ENCODE data around the gene ZSCAN12. TPM values are rescaled to one million over a fixed set of nuclear protein-coding genes. Genes with fewer than 3 reads are reported as not detected.

ZSCAN12 gene
- total RNA-seq, 1 donor = 10.1 TPM

GRCh38 chr6:28349892-28350737 lies 49.4 kb downstream of the ZSCAN12 start, which contains the start of gene ZKSCAN3:
Gene ZKSCAN3 (plus strand): TSS chr6:28349947. CDS start chr6:28359587, 9,640 bp downstream.
- Histone ChIP-seq H2AFZ (ENCODE audit: low read length) (peak within 1 kb of the TSS; percentile 98), H4K20me1 (ENCODE audit: insufficient read depth, low read length) (peaks cover 4% of the 10 kb centered on the region), H3K9me3 (ENCODE audit: low read depth, low read length) (no peaks in the 10 kb centered on the region), H3K36me3 (ENCODE audit: insufficient read depth, low read length) (no peaks in the 10 kb centered on the region), H3K4me2 (ENCODE audit: insufficient read depth, low read length) (peak within 1 kb of the TSS; percentile 91), H3K79me2 (ENCODE audit: insufficient read depth, low read length) (peaks cover 46% of the 10 kb centered on the region), H3K4me3 (ENCODE audit: insufficient read depth, low read length) (peak within 1 kb of the TSS; percentile 88), H3K27ac (ENCODE audit: low read depth, low read length) (peak within 1 kb of the TSS; percentile 54), H3K4me1 (ENCODE audit: insufficient read depth, low read length) (peaks cover 25% of the 10 kb centered on the region), H3K27me3 (ENCODE audit: insufficient read depth, low read length) (peaks cover 17% of the 10 kb centered on the region)
- TF ChIP-seq CTCF (IDR thresholded peaks at IDR 0.05; ENCODE audit: extremely low read depth, low read depth, low read length) = no peak
- DNase-seq (ENCODE audit: insufficient read length, low spot score, missing footprints) = peak; percentile 87

- Histone ChIP-seq H3K27ac (ENCODE audit: low read depth, low read length) (peak overlapping the region; percentile 54), H3K36me3 (ENCODE audit: insufficient read depth, low read length) (no peaks in the 10 kb centered on the region), H3K4me1 (ENCODE audit: insufficient read depth, low read length) (peaks cover 20% of the 10 kb centered on the region), H3K4me2 (ENCODE audit: insufficient read depth, low read length) (peak overlapping the region; percentile 91), H2AFZ (ENCODE audit: low read length) (peak overlapping the region; percentile 98), H3K27me3 (ENCODE audit: insufficient read depth, low read length) (peaks cover 17% of the 10 kb centered on the region), H3K79me2 (ENCODE audit: insufficient read depth, low read length) (peaks cover 42% of the 10 kb centered on the region), H3K4me3 (ENCODE audit: insufficient read depth, low read length) (peak overlapping the region; percentile 88), H4K20me1 (ENCODE audit: insufficient read depth, low read length) (no peaks in the 10 kb centered on the region), H3K9me3 (ENCODE audit: low read depth, low read length) (no peaks in the 10 kb centered on the region)
- DNase-seq (ENCODE audit: insufficient read length, low spot score, missing footprints) = no peak
- TF ChIP-seq CTCF (IDR thresholded peaks at IDR 0.05; ENCODE audit: extremely low read depth, low read depth, low read length) = no peak
Measured at GRCh38 chr6:28349344-28349891, 50.1 kb downstream of the ZSCAN12 start.

- Histone ChIP-seq H3K27ac (ENCODE audit: low read depth, low read length) (no peak overlapping the region), H3K36me3 (ENCODE audit: insufficient read depth, low read length) (no peaks in the 10 kb centered on the region), H3K4me2 (ENCODE audit: insufficient read depth, low read length) (no peak overlapping the region), H3K9me3 (ENCODE audit: low read depth, low read length) (no peaks in the 10 kb centered on the region), H3K4me3 (ENCODE audit: insufficient read depth, low read length) (no peak overlapping the region), H3K4me1 (ENCODE audit: insufficient read depth, low read length) (peaks cover 12% of the 10 kb centered on the region), H3K27me3 (ENCODE audit: insufficient read depth, low read length) (peaks cover 17% of the 10 kb centered on the region), H2AFZ (ENCODE audit: low read length) (no peak overlapping the region), H4K20me1 (ENCODE audit: insufficient read depth, low read length) (no peaks in the 10 kb centered on the region), H3K79me2 (ENCODE audit: insufficient read depth, low read length) (peaks cover 24% of the 10 kb centered on the region)
- no peak for TF ChIP-seq CTCF (IDR thresholded peaks at IDR 0.05; ENCODE audit: extremely low read depth, low read depth, low read length)
- no peak for DNase-seq (ENCODE audit: insufficient read length, low spot score, missing footprints)
Measured at GRCh38 chr6:28347119-28347518, 52.4 kb downstream of the ZSCAN12 start.

GRCh38 chr6:28345201-28345600 lies 54.3 kb downstream of the ZSCAN12 start:
- Histone ChIP-seq H3K27me3 (ENCODE audit: insufficient read depth, low read length) (peaks cover 21% of the 10 kb centered on the region), H3K4me2 (ENCODE audit: insufficient read depth, low read length) (no peak overlapping the region), H4K20me1 (ENCODE audit: insufficient read depth, low read length) (no peaks in the 10 kb centered on the region), H3K36me3 (ENCODE audit: insufficient read depth, low read length) (no peaks in the 10 kb centered on the region), H3K79me2 (ENCODE audit: insufficient read depth, low read length) (peaks cover 5% of the 10 kb centered on the region), H3K27ac (ENCODE audit: low read depth, low read length) (no peak overlapping the region), H3K4me1 (ENCODE audit: insufficient read depth, low read length) (peaks cover under 1% of the 10 kb centered on the region), H2AFZ (ENCODE audit: low read length) (no peak overlapping the region), H3K9me3 (ENCODE audit: low read depth, low read length) (no peaks in the 10 kb centered on the region), H3K4me3 (ENCODE audit: insufficient read depth, low read length) (no peak overlapping the region)
- no peak for TF ChIP-seq CTCF (IDR thresholded peaks at IDR 0.05; ENCODE audit: extremely low read depth, low read depth, low read length)
- no peak for DNase-seq (ENCODE audit: insufficient read length, low spot score, missing footprints)

Data from osteoblast (primary cell).